AG09309 (cell line): Measurements from ENCODE around the gene CACNG1.

ENCODE experiments used
- DNase-seq: peaks from one replicate; pipeline ENCODE4 v3.0.0-alpha.2; 2010; ENCODE audit warnings: low read depth
- H3K4me3 ChIP-seq: 2 replicates; pipeline ENCODE4 v1.5.1; 2011; ENCODE audit warnings: mild to moderate bottlenecking, low read depth, low read length, moderate library complexity; ENCODE audit not compliant: control insufficient read depth
- CTCF ChIP-seq: IDR thresholded peaks from 2 replicates; pipeline ENCODE4 v1.5.1; 2011; ENCODE audit warnings: mild to moderate bottlenecking, low read depth, low read length, inconsistent platforms; ENCODE audit not compliant: insufficient read depth, control insufficient read depth; ENCODE audit errors: missing control alignments

CACNG1 gene

GRCh38 chr17:67053438-67054000 lies 9.2 kb downstream of the CACNG1 start:
- DNase-seq: no peak
- no peak overlapping the region for H3K4me3 ChIP-seq
- TF ChIP-seq CTCF: no peak

GRCh38 chr17:67054011-67054591 lies 9.7 kb downstream of the CACNG1 start:
- DNase-seq: no peak
- TF ChIP-seq CTCF: no peak

GRCh38 chr17:67054608-67055007 lies 10.3 kb downstream of the CACNG1 start:
- H3K4me3 ChIP-seq: no peak overlapping the region
- DNase-seq: no peak
- no peak for TF ChIP-seq CTCF

More at GRCh38 chr17:67054011-67054591, 9.7 kb downstream of the CACNG1 start:
- H3K4me3 ChIP-seq: no peak overlapping the region

GRCh38 chr17:67055041-67055443 lies 10.7 kb downstream of the CACNG1 start:
- no peak overlapping the region for H3K4me3 ChIP-seq
- no peak for DNase-seq
- no peak for TF ChIP-seq CTCF

- no peak for TF ChIP-seq CTCF
- no peak overlapping the region for H3K4me3 ChIP-seq
- DNase-seq: no peak
Observed at GRCh38 chr17:67055811-67056745, 11.7 kb downstream of the CACNG1 start.

GRCh38 chr17:67056746-67057490 lies 12.6 kb downstream of the CACNG1 start:
- no peak for TF ChIP-seq CTCF
- H3K4me3 ChIP-seq: no peak overlapping the region
- DNase-seq: no peak
